ENCODE results near the gene VARS1.
"Not testable (repeated sequence)": the region's sequence is repeated elsewhere in the genome, so short reads cannot be mapped to it uniquely, and the experiment has no call there.

Gene VARS1

GRCh38 chr6:31822036-31822821, 26.7 kb upstream of the VARS1 start:
- DNase-seq (ENCODE audit: low read depth): peak; percentile 85

- peak; percentile 69 for DNase-seq (ENCODE audit: low read depth)
Observed at GRCh38 chr6:31821301-31822035, 25.9 kb upstream of the VARS1 start.

DNA sequence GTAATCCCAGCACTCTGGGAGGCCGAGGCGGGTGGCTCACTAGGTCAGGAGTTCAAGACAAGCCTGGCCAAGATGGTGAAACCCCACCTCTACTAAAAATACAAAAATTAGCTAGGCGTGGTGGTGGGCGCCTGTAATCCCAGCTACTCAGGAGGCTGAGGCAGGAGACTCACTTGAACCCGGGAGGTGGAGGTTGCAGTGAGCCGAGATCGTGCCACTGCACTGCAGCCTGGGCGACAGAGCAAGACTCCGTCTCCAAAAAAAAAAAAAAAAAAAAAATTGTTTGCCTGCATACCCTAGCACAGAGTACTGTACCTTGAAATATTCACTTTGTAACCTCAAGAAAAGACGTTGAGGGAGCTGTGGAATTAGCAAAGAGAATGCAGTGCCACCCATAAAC, 24.8 kb upstream of the VARS1 start:
- not testable (repeated sequence) for DNase-seq (ENCODE audit: low read depth)

GRCh38 chr6:31819871-31820299, 24.3 kb upstream of the VARS1 start:
- DNase-seq (ENCODE audit: low read depth): no peak

- not testable (repeated sequence) for DNase-seq (ENCODE audit: low read depth)
Observed at GRCh38 chr6:31817929-31818511, 22.5 kb upstream of the VARS1 start.

DNA sequence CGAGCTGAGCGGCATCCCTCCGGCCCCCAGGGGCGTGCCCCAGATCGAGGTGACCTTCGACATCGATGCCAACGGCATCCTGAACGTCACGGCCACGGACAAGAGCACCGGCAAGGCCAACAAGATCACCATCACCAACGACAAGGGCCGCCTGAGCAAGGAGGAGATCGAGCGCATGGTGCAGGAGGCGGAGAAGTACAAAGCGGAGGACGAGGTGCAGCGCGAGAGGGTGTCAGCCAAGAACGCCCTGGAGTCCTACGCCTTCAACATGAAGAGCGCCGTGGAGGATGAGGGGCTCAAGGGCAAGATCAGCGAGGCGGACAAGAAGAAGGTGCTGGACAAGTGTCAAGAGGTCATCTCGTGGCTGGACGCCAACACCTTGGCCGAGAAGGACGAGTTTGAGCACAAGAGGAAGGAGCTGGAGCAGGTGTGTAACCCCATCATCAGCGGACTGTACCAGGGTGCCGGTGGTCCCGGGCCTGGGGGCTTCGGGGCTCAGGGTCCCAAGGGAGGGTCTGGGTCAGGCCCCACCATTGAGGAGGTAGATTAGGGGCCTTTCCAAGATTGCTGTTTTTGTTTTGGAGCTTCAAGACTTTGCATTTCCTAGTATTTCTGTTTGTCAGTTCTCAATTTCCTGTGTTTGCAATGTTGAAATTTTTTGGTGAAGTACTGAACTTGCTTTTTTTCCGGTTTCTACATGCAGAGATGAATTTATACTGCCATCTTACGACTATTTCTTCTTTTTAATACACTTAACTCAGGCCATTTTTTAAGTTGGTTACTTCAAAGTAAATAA, 21.8 kb upstream of the VARS1 start:
- DNase-seq (ENCODE audit: low read depth): not testable (repeated sequence)

GRCh38 chr6:31815025-31815838, 19.7 kb upstream of the VARS1 start, which contains the start of the genes HSPA1A and HSPA1L:
Gene HSPA1A (plus strand): TSS chr6:31815543. CDS start chr6:31815757, 214 bp downstream.
Gene HSPA1L (minus strand): TSS chr6:31815283. CDS start chr6:31811972, 3,311 bp downstream.
- peak; percentile 95 for DNase-seq (ENCODE audit: low read depth)

- DNase-seq (ENCODE audit: low read depth): peak; percentile 98
Observed at GRCh38 chr6:31814677-31815024, 19.1 kb upstream of the VARS1 start.

DNA sequence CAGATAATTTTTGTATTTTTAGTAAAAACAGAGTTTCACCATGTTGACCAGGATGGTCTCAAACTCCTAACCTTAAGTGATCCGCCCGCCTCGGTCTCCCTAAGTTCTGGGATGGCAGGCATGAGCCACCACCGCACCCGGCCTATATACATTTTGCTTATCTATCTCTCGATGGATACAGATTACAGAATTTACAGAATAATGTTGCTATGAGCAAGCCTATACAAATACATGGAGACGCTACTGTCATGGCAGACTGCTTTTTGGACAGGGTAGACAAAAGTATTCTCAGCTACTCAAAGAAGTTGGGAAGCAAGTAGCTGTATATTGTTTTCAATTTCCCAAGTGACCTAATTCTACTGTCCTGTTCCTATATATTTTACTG, 17.9 kb upstream of the VARS1 start:
- no peak for DNase-seq (ENCODE audit: low read depth)

- DNase-seq (ENCODE audit: low read depth): no peak
Observed at GRCh38 chr6:31811645-31812044, 16.1 kb upstream of the VARS1 start.

GRCh38 chr6:31808599-31808998, 13.0 kb upstream of the VARS1 start:
- DNase-seq (ENCODE audit: low read depth): not testable (repeated sequence)

- peak; percentile 97 for DNase-seq (ENCODE audit: low read depth)
Observed at GRCh38 chr6:31806470-31807272, 11.1 kb upstream of the VARS1 start, which contains the start of gene LSM2. Gene LSM2 (minus strand): TSS chr6:31806966. CDS start chr6:31806757, 209 bp downstream.

- no peak for DNase-seq (ENCODE audit: low read depth)
Observed at GRCh38 chr6:31805939-31806469, 10.5 kb upstream of the VARS1 start.

GRCh38 chr6:31801031-31801927, 5.7 kb upstream of the VARS1 start:
- DNase-seq (ENCODE audit: low read depth): not testable (repeated sequence)

- DNase-seq (ENCODE audit: low read depth): no peak
Observed at GRCh38 chr6:31799781-31800180, 4.2 kb upstream of the VARS1 start.

DNA sequence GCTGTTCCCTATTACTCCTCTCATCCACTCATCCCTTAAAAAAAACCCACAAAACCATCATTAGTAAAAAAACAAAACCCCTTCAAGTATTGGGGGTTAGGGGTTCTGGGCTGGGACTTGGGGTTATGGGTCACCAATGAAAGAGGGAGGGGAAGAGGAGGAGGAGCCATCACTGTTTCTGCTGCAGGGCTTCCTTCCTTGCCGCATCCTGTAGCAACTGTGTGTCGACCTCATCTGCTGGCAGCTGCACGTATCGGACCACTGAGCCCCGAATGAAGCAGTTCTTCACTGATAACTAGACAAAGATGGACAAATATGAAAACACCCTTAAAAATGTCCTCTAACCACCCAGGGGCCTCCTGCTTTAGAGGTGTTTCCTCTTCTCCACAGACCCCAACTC, 2.0 kb upstream of the VARS1 start:
- DNase-seq (ENCODE audit: low read depth): no peak

DNA sequence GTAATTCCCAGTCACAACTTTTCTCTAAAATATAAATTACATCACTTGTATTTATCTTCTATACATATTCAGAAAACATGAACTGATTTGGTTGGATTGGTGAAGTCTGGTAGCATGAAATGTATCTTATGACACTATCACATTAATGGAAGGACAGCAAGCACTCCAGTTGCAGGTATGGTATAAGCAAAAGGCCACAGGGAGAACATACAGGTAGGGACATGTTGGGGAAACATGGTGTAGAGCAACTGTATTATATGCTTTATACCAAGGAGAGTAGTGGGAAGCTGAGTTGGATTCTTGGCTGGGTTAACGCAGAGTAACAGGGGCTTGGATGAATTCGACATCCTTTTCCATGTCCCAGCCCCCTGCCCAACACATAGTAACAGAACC, 1.4 kb upstream of the VARS1 start:
- no peak for DNase-seq (ENCODE audit: low read depth)

GRCh38 chr6:31794866-31795615, 511 bp downstream of the VARS1 start:
- DNase-seq (ENCODE audit: low read depth): no peak
